GM12892 (cell line): ENCODE results near the gene SYTL2.

Experiments used
- POLR2A ChIP-seq: IDR thresholded peaks from 2 replicates; pipeline ENCODE4 v1.6.1; 2011; ENCODE audit warnings: low read depth, low read length, control low read depth
- POLR2AphosphoS5 ChIP-seq: IDR thresholded peaks from 2 replicates; pipeline ENCODE4 v1.6.1; 2011; ENCODE audit warnings: low read depth, low read length, control low read depth

- no peak for TF ChIP-seq POLR2A
- no peak for TF ChIP-seq POLR2AphosphoS5
These were observed 144.3 kb downstream of the SYTL2 start for GRCh38 chr11:85666687-85667086.
